HepG2 (cell line): ENCODE data around the gene DCAF6. TPM values are rescaled to one million over a fixed set of nuclear protein-coding genes. Genes with fewer than 3 reads are reported as not detected.

Experiments
- GPBP1L1 ChIP-seq: sonication (generic); formaldehyde crosslinking; IDR thresholded peaks from 2 replicates; pipeline ENCODE4 v1.5.0; 2020; ENCODE audit warnings: mild to moderate bottlenecking, missing genetic modification reagents
- HINFP ChIP-seq: sonication (generic); formaldehyde crosslinking; IDR thresholded peaks from 2 replicates; pipeline ENCODE4 v1.4.0; 2020; ENCODE audit warnings: low read depth, mild to moderate bottlenecking, missing genetic modification reagents
- PHF20 ChIP-seq: sonication (generic); formaldehyde crosslinking; IDR thresholded peaks from 2 replicates; pipeline ENCODE4 v1.5.0; 2020; ENCODE audit warnings: mild to moderate bottlenecking, missing genetic modification reagents
- PHF21A ChIP-seq: sonication (generic); formaldehyde crosslinking; IDR thresholded peaks from 2 replicates; pipeline ENCODE4 v1.5.0; 2020; ENCODE audit warnings: mild to moderate bottlenecking, missing genetic modification reagents
- RFXAP ChIP-seq: sonication (generic); formaldehyde crosslinking; IDR thresholded peaks from 2 replicates; pipeline ENCODE4 v1.4.0; 2020; ENCODE audit warnings: missing genetic modification reagents, borderline replicate concordance
- XRCC5 ChIP-seq: fragments of 200-400 bp; formaldehyde crosslinking; optimal IDR thresholded peaks from 2 replicates; pipeline ENCODE3; 2017; ENCODE audit warnings: mild to moderate bottlenecking, low read length
- ZBTB38 ChIP-seq: sonication (generic); formaldehyde crosslinking; IDR thresholded peaks from 2 replicates; pipeline ENCODE4 v1.5.1; 2020; ENCODE audit warnings: mild to moderate bottlenecking, missing genetic modification reagents
- ZNF460 ChIP-seq: sonication (generic); formaldehyde crosslinking; IDR thresholded peaks from 2 replicates; pipeline ENCODE4 v1.5.1; 2020; ENCODE audit warnings: missing genetic modification reagents, mild to moderate bottlenecking, borderline replicate concordance
- ZNF468 ChIP-seq: sonication (generic); formaldehyde crosslinking; IDR thresholded peaks from 2 replicates; pipeline ENCODE4 v1.8.0; 2022; ENCODE audit warnings: mild to moderate bottlenecking, moderate library complexity, missing genetic modification reagents
- ZNF501 ChIP-seq: sonication (generic); formaldehyde crosslinking; IDR thresholded peaks from 2 replicates; pipeline ENCODE4 v1.5.1; 2020; ENCODE audit warnings: mild to moderate bottlenecking, moderate library complexity, missing genetic modification reagents
- ZNF510 ChIP-seq: sonication (generic); formaldehyde crosslinking; IDR thresholded peaks from 2 replicates; pipeline ENCODE4 v1.4.0; 2020; ENCODE audit warnings: low read depth, mild to moderate bottlenecking, missing genetic modification reagents
- ZNF607 ChIP-seq: sonication (generic); formaldehyde crosslinking; IDR thresholded peaks from 2 replicates; pipeline ENCODE4 v1.5.1; 2020; ENCODE audit warnings: missing genetic modification reagents, mild to moderate bottlenecking, borderline replicate concordance
- ZNF644 ChIP-seq: IDR thresholded peaks from 2 replicates; pipeline ENCODE4 v1.6.1; 2016; ENCODE audit warnings: low read depth
- polyA plus RNA-seq, 8 experiments: library from polyadenylated mRNA; depleted of rRNA in 3 of 8; stranded (reverse) in 7 of 8; unstranded in 1 of 8; fragments of >200 nt; fragmentation: Illumina TruSeq in 4 of 8; extraction: Trizol in 4 of 8; gene quantifications; 2 replicates each; pipeline versions ENCODE4 v1.2.1 to v1.2.3, GENCODE V29; 2011 to 2016; ENCODE audit warnings: low read depth in 4 of 8, missing spikeins in 1 of 8, mixed read lengths in 1 of 8; ENCODE audit not compliant: insufficient read depth in 1 of 8
- total RNA-seq, 5 experiments: library from RNA; depleted of rRNA; stranded (reverse); fragments of >200 nt; fragmentation: Illumina TruSeq; extraction: Trizol; gene quantifications; 2 replicates each; pipeline ENCODE4 v1.2.3, GENCODE V29; 2016; ENCODE audit warnings: low read depth in 1 of 5
- TF ChIP-seq, protein P1 (sequence below), 2 experiments: sonication (generic) in 1 of 2; formaldehyde crosslinking in 1 of 2; IDR thresholded peaks; 2 replicates each; pipeline versions ENCODE4 v1.6.1 to v1.9.0; 2014 to 2022; ENCODE audit warnings: antibody characterized with exemption in 1 of 2, borderline replicate concordance in 1 of 2, inconsistent platforms in 1 of 2, low read depth in 1 of 2, missing genetic modification reagents in 1 of 2

Gene DCAF6
- total and polyA plus RNA-seq, 2 of the 13 experiments (the other 11 are each of a cell fraction or from before 2014, with no cell fraction given) = 24.7 to 33.7 TPM

DNA sequence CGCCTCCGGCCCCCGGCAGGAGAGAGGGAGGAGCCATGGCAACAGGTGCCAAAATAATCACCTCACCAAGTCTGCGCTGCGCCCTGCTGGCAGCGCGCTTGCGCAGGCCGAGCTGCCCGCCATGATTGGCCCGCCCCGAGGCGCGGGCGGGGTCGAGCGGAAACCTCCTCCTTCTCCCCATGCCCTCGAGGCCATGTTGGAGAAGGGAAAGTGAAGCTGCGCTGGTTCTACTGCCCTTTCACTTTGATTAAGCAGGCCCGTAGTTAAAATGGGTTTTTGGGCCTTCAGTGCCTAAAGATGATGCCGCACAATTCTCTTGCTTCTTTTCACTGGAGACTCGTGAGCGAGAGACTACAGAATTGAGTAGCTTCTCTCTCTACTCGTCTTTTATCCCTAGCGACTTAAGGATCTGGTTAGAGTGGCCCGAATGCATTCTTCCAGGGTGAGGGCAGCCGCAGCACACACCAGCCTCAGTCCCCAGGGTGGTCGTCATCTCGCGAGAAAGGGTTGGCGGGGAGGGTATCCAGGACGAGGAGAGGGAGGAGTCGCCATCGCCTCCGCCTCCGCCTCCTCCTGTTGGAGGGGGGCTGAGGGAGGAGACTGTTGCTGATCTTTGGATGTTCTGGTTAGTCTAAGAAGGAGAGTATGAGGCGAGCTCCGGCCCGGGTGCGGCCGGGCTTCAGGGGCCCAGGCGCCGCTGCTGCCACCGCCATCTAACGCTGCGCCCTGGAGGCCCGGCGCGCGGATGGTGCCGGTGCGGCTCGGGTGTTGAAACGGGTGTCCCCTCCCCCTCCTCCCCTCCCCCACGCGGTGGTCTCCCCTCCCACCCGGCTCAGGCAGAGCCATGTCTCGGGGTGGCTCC lies at the start of gene DCAF6 (continued):
- TF ChIP-seq GPBP1L1 (CRISPR knock-in tag) (no peak), RFXAP (CRISPR knock-in tag) (peak; percentile 96), ZNF607 (peak; percentile 71; the same call in 1 of the 2 replicates), ZNF501 (CRISPR knock-in tag) (peak; percentile 70), HINFP (CRISPR knock-in tag) (no peak; the same call in 1 of the 2 replicates), PHF20 (peak; percentile 45; the same call in 1 of the 2 replicates), ZNF644 (CRISPR knock-in tag) (no peak), ZNF510 (CRISPR knock-in tag) (peak; percentile 92; the same call in 1 of the 2 replicates), ZNF468 (CRISPR knock-in tag) (no peak), XRCC5 (no peak), ZBTB38 (0 out of 2 replicates have a peak, but pooled peaks have one; percentile 19), ZNF460 (CRISPR knock-in tag) (no peak; the same call in 1 of the 2 replicates), PHF21A (CRISPR knock-in tag) (peak; percentile 75; the same call in 1 of the 2 replicates)
- TF ChIP-seq, protein P1, sequence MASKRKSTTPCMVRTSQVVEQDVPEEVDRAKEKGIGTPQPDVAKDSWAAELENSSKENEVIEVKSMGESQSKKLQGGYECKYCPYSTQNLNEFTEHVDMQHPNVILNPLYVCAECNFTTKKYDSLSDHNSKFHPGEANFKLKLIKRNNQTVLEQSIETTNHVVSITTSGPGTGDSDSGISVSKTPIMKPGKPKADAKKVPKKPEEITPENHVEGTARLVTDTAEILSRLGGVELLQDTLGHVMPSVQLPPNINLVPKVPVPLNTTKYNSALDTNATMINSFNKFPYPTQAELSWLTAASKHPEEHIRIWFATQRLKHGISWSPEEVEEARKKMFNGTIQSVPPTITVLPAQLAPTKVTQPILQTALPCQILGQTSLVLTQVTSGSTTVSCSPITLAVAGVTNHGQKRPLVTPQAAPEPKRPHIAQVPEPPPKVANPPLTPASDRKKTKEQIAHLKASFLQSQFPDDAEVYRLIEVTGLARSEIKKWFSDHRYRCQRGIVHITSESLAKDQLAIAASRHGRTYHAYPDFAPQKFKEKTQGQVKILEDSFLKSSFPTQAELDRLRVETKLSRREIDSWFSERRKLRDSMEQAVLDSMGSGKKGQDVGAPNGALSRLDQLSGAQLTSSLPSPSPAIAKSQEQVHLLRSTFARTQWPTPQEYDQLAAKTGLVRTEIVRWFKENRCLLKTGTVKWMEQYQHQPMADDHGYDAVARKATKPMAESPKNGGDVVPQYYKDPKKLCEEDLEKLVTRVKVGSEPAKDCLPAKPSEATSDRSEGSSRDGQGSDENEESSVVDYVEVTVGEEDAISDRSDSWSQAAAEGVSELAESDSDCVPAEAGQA (IDR thresholded peaks at IDR 0.05; ENCODE audit: low read depth) = peak; percentile 78; the same call in 1 of the 2 replicates
- TF ChIP-seq, protein P1 (CRISPR knock-in tag; IDR thresholded peaks at IDR 0.05; ENCODE audit: borderline replicate concordance) = no peak
